IMR-90 (cell line): ENCODE measurements around the gene CCDC90B. TPM values are rescaled to one million over a fixed set of nuclear protein-coding genes. Genes with fewer than 3 reads are reported as not detected.

Experiments
- ATAC-seq: fragments of 200-7000 bp; cut with Tn5 transposase; 2 replicates; pipeline ENCODE4 v1.9.1; 2020; ENCODE audit warnings: low read depth, mild to moderate bottlenecking, moderate library complexity
- BruUV-seq: library from RNA; stranded (reverse); fragments of 400-500 nt; replicated peaks from 2 replicates; lab custom pipeline; 2021; lab: Mats Ljungman, UMichigan
- CTCF ChIA-PET: fragments of 300-600 bp; formaldehyde crosslinking; extraction: SDS; loops from one replicate; lab custom pipeline; 2021; ENCODE audit warnings: antibody characterized with exemption; lab: Yijun Ruan, JAX
- POLR2A ChIA-PET: fragments of 300-600 bp; sonication (Branson Sonifier 250); formaldehyde crosslinking; loops from one replicate; lab custom pipeline; 2022; ENCODE audit warnings: antibody characterized with exemption; ENCODE audit not compliant: unreplicated experiment; lab: Charles Lee
- DNase-seq: peaks from one replicate; pipeline ENCODE4 v3.0.0; 2013
- H2AFZ ChIP-seq: replicated peaks from 2 replicates; pipeline ENCODE3; 2013; ENCODE audit warnings: low read length, mild to moderate bottlenecking; ENCODE audit not compliant: poor library complexity
- H2AK5ac ChIP-seq: 2 replicates; pipeline ENCODE4 v1.6.1; 2013; ENCODE audit warnings: low read depth, low read length, inconsistent platforms
- H2AK9ac ChIP-seq: replicated peaks from 2 replicates; pipeline ENCODE3; 2013; ENCODE audit warnings: mild to moderate bottlenecking, low read depth, low read length, moderate library complexity; ENCODE audit not compliant: poor library complexity
- H2BK120ac ChIP-seq: 2 replicates; pipeline ENCODE4 v1.6.1; 2013; ENCODE audit warnings: low read depth, low read length, inconsistent platforms
- H2BK15ac ChIP-seq: 3 replicates; pipeline ENCODE4 v1.6.1; 2013; ENCODE audit warnings: low read depth, low read length, inconsistent platforms
- H2BK20ac ChIP-seq: 2 replicates; pipeline ENCODE4 v1.6.1; 2013; ENCODE audit warnings: low read depth, mild to moderate bottlenecking, inconsistent platforms, low read length, moderate library complexity
- H2BK5ac ChIP-seq: 2 replicates; pipeline ENCODE4 v1.6.1; 2013; ENCODE audit warnings: mild to moderate bottlenecking, low read depth, low read length, inconsistent platforms; ENCODE audit not compliant: poor library complexity, severe bottlenecking
- H3K14ac ChIP-seq: replicated peaks from 2 replicates; pipeline ENCODE4 v1.6.1; 2013; ENCODE audit warnings: low read depth, low read length, inconsistent platforms
- H3K18ac ChIP-seq: 2 replicates; pipeline ENCODE4 v1.6.1; 2013; ENCODE audit warnings: low read depth, low read length, control low read depth
- H3K23ac ChIP-seq: 2 replicates; pipeline ENCODE4 v1.6.1; 2013; ENCODE audit warnings: low read depth, low read length, inconsistent platforms
- H3K27ac ChIP-seq: 2 replicates; pipeline ENCODE4 v1.5.1; 2013; ENCODE audit warnings: mild to moderate bottlenecking, control low read depth, low read length; ENCODE audit not compliant: insufficient read depth
- H3K27me3 ChIP-seq: 2 replicates; pipeline ENCODE4 v1.6.1; 2013; ENCODE audit warnings: low read length; ENCODE audit not compliant: control insufficient read depth, insufficient read depth
- H3K36me3 ChIP-seq: 2 replicates; pipeline ENCODE4 v1.6.1; 2013; ENCODE audit warnings: low read length, mixed read lengths; ENCODE audit not compliant: control insufficient read depth, insufficient read depth
- H3K4ac ChIP-seq: 2 replicates; pipeline ENCODE4 v1.6.1; 2013; ENCODE audit warnings: low read depth, low read length, inconsistent platforms
- H3K4me1 ChIP-seq: 2 replicates; pipeline ENCODE4 v1.6.1; 2013; ENCODE audit warnings: low read length, mixed read lengths; ENCODE audit not compliant: control insufficient read depth, insufficient read depth
- H3K4me2 ChIP-seq: 2 replicates; pipeline ENCODE4 v1.6.1; 2013; ENCODE audit warnings: low read depth, mild to moderate bottlenecking, control low read depth, low read length, moderate library complexity
- H3K4me3 ChIP-seq: 2 replicates; pipeline ENCODE4 v1.5.1; 2013; ENCODE audit warnings: low read depth, mild to moderate bottlenecking, control low read depth, low read length, moderate library complexity; ENCODE audit not compliant: insufficient read depth
- H3K56ac ChIP-seq: 2 replicates; pipeline ENCODE4 v1.6.1; 2013; ENCODE audit warnings: low read length, inconsistent platforms; ENCODE audit not compliant: insufficient read depth; ENCODE audit errors: extremely low read depth
- H3K79me1 ChIP-seq, 2 experiments: 2 replicates each; pipeline ENCODE4 v1.6.1; 2013; ENCODE audit warnings: low read length in 2 of 2, inconsistent platforms in 1 of 2, low read depth in 1 of 2
- H3K9ac ChIP-seq: 2 replicates; pipeline ENCODE4 v1.6.1; 2013; ENCODE audit warnings: low read depth, low read length, control low read depth
- H3K9me1 ChIP-seq: 2 replicates; pipeline ENCODE4 v1.6.1; 2013; ENCODE audit warnings: low read length, inconsistent platforms; ENCODE audit not compliant: insufficient read depth
- H3K9me3 ChIP-seq: 2 replicates; pipeline ENCODE4 v1.6.1; 2013; ENCODE audit warnings: low read length; ENCODE audit not compliant: control insufficient read depth, insufficient read depth
- H4K20me1 ChIP-seq: 2 replicates; pipeline ENCODE4 v1.6.1; 2013; ENCODE audit warnings: low read length, inconsistent platforms; ENCODE audit not compliant: insufficient read depth
- H4K5ac ChIP-seq: 2 replicates; pipeline ENCODE4 v1.6.1; 2013; ENCODE audit warnings: mild to moderate bottlenecking, low read depth, low read length, control low read depth
- H4K8ac ChIP-seq, 2 experiments: 2 replicates each; pipeline ENCODE4 v1.6.1; 2013; ENCODE audit warnings: low read depth in 2 of 2, low read length in 2 of 2, control low read depth in 1 of 2, inconsistent platforms in 1 of 2
- H4K91ac ChIP-seq: 2 replicates; pipeline ENCODE4 v1.6.1; 2013; ENCODE audit warnings: low read depth, low read length, inconsistent platforms; ENCODE audit not compliant: insufficient read depth
- BHLHE40 ChIP-seq: fragments of 150-350 bp; IDR thresholded peaks from 2 replicates; pipeline ENCODE4 v1.6.1; 2016; ENCODE audit warnings: mild to moderate bottlenecking, low read depth, low read length
- CEBPB ChIP-seq: IDR thresholded peaks from 2 replicates; pipeline ENCODE4 v1.6.1; 2012; ENCODE audit warnings: low read depth, low read length, improper control_type of control experiment
- CHD1 ChIP-seq: IDR thresholded peaks from 2 replicates; pipeline ENCODE4 v1.6.1; 2012; ENCODE audit warnings: low read depth, low read length, improper control_type of control experiment
- FOS ChIP-seq: fragments of 150-350 bp; IDR thresholded peaks from 2 replicates; pipeline ENCODE4 v1.6.1; 2016; ENCODE audit warnings: low read depth, low read length
- MAFK ChIP-seq: IDR thresholded peaks from 2 replicates; pipeline ENCODE4 v1.6.1; 2012; ENCODE audit warnings: low read depth, low read length, improper control_type of control experiment
- MXI1 ChIP-seq: IDR thresholded peaks from 2 replicates; pipeline ENCODE4 v1.6.1; 2012; ENCODE audit warnings: low read depth, mild to moderate bottlenecking, low read length, moderate library complexity, borderline replicate concordance
- NFE2L2 ChIP-seq: fragments of 150-350 bp; IDR thresholded peaks from 2 replicates; pipeline ENCODE4 v1.6.1; 2016; ENCODE audit warnings: low read depth, mild to moderate bottlenecking, low read length
- POLR2A ChIP-seq: IDR thresholded peaks from 2 replicates; pipeline ENCODE4 v1.6.1; 2012; ENCODE audit warnings: mild to moderate bottlenecking, low read depth, low read length
- RAD21 ChIP-seq: IDR thresholded peaks from 2 replicates; pipeline ENCODE4 v1.6.1; 2012; ENCODE audit warnings: low read length, improper control_type of control experiment
- RCOR1 ChIP-seq: IDR thresholded peaks from 2 replicates; pipeline ENCODE4 v1.6.1; 2012; ENCODE audit warnings: mild to moderate bottlenecking, low read length, improper control_type of control experiment; ENCODE audit not compliant: insufficient replicate concordance
- RFX5 ChIP-seq: IDR thresholded peaks from 2 replicates; pipeline ENCODE4 v1.8.0; 2012; ENCODE audit warnings: low read depth, mild to moderate bottlenecking, low read length, moderate library complexity
- SMC3 ChIP-seq: fragments of 150-350 bp; IDR thresholded peaks from 2 replicates; pipeline ENCODE4 v1.6.1; 2016; ENCODE audit warnings: low read depth, mild to moderate bottlenecking, antibody characterized with exemption, low read length, moderate library complexity
- WGBS, 2 experiments: methylation state at CpG; one replicate each; pipeline versions ENCODE4 v1.1.5 to v1.1.7; 2013; ENCODE audit warnings: missing lambda C conversion rate in 2 of 2; ENCODE audit not compliant: insufficient read length in 1 of 2; ENCODE audit errors: extremely low coverage in 2 of 2; 5-methylcytosine and 5-hydroxymethylcytosine counted together
- dilution Hi-C: fragments of 300-500 bp; cut with HindIII; formaldehyde crosslinking; loops from one replicate; pipeline ENCODE4 v1.14.3; 2018; ENCODE audit warnings: low sequenced_read_pairs; ENCODE audit not compliant: unreplicated experiment
- in situ Hi-C: fragments of 300-500 bp; cut with MboI; formaldehyde crosslinking; loops from 3 replicates; pipeline ENCODE4 v1.14.3; 2019; ENCODE audit warnings: low sequenced_read_pairs, inconsistent platforms, mixed read lengths
- intact Hi-C: fragments of 100-400 bp; cut with micrococcal nuclease; formaldehyde crosslinking; loops from 2 replicates; pipeline ENCODE4 v1.10.0; 2022
- polyA plus RNA-seq, 3 experiments: library from polyadenylated mRNA; depleted of rRNA; stranded (reverse); fragments of >200 nt; gene quantifications; 2 replicates each; pipeline ENCODE4 v1.2.3, GENCODE V29; 2012; ENCODE audit warnings: low replicate concordance in 1 of 3
- total RNA-seq: library from RNA; depleted of rRNA; stranded (reverse); fragments of >200 nt; gene quantifications from 2 replicates; pipeline ENCODE4 v1.2.3, GENCODE V29; 2012
- TF ChIP-seq, protein P1 (sequence below): fragments of 150-350 bp; IDR thresholded peaks from 2 replicates; pipeline ENCODE4 v1.6.1; 2017; ENCODE audit warnings: mild to moderate bottlenecking, antibody characterized with exemption, low read length, low read depth
- TF ChIP-seq, protein P2 (sequence below): conservative IDR thresholded peaks from 2 replicates; pipeline ENCODE4 v1.5.1; 2012; ENCODE audit warnings: mild to moderate bottlenecking, low read depth, low read length, improper control_type of control experiment
- TF ChIP-seq, protein P3 (sequence below): fragments of 150-350 bp; IDR thresholded peaks from 2 replicates; pipeline ENCODE4 v1.6.1; 2016; ENCODE audit warnings: low read depth, mild to moderate bottlenecking, low read length, moderate library complexity, borderline replicate concordance

Gene CCDC90B
- total and polyA plus RNA-seq, 2 of the 4 experiments (the other 2 are of a cell fraction), result 35.8 to 43.7 TPM

DNA sequence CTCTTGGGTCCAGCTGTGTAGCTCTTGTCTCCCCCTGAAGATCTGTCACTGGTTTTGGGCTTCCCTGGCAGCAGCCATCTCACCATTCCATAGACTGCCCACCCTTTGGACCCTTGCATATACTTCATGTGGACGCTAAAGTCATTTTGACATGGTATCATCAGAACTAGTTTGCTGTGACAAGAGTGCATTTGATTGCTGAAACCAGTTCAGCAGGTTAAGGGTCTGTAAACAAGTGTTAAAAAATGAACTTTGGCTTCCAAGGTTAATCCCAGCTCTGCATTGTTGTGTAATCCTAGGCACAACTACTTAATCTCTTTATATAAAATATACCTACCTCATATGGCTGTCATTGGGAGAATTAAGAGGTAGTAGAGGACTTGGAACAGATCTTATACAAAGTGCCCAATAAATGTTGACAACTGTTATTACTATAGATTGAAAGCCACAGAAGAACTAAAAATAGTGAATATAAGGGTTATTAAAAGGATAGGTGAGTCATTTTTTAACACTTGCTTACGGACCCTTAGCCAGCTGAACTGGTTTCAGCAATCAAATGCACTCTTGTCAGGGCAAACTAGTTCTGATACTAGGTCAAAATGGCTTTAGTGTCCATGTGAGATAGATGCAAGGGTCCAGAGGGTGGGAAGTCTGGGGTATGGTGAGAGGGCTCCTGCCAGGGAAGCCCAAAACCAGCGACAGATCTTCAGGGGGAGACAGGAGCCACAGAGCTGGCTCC, 29.4 kb downstream of the CCDC90B start:
- peaks cover 0 to 9% of the 10 kb centered on the region in 2 experiments; a peak in 2 of 4 replicates for H3K79me1 ChIP-seq
- H3K9me3 ChIP-seq, result no peaks in the 10 kb centered on the region
- in situ Hi-C loops (no loop called here), dilution Hi-C loops (no loop called here), intact Hi-C loops (no loop called here)
- no peak overlapping the region for H3K4me2 ChIP-seq
- H3K27me3 ChIP-seq, result no peaks in the 10 kb centered on the region
- 0 out of 2 replicates have a peak, but pooled peaks cover 4% of the 10 kb centered on the region for H4K20me1 ChIP-seq
- no peak overlapping the region for H3K56ac ChIP-seq
- no peak overlapping the region for H4K5ac ChIP-seq
- no peak overlapping the region for H2BK15ac ChIP-seq
- no peak overlapping the region for H3K14ac ChIP-seq
- CTCF ChIA-PET, result interaction anchor here (0.6 to 0.9 kb wide), 3 partner anchors 20 to 57 kb away, joined by 3 read pairs; no protein-coding TSS in a partner anchor
- H3K4me1 ChIP-seq, result peaks cover 4% of the 10 kb centered on the region; the same call in 1 of the 2 replicates
- H2BK20ac ChIP-seq, result no peak overlapping the region
- peaks cover 9% of the 10 kb centered on the region for H3K36me3 ChIP-seq
- H2AK9ac ChIP-seq, result no peak overlapping the region
- no peak overlapping the region for H2BK120ac ChIP-seq
- H2AFZ ChIP-seq, result no peak overlapping the region
- H3K4me3 ChIP-seq, result no peak overlapping the region
- WGBS, 2 experiments, result 100% methylated on average over 1 of the region's 3 CpGs; no CpG with 5 or more reads in 1 of the 2 experiments
- DNase-seq (no peak), ATAC-seq (no peak)
- no TSS peak for BruUV-seq
- H2AK5ac ChIP-seq, result no peak overlapping the region; the same call in 1 of the 2 replicates
- H3K4ac ChIP-seq, result no peak overlapping the region
- H3K23ac ChIP-seq, result no peak overlapping the region
- H3K9me1 ChIP-seq, result peaks cover 11% of the 10 kb centered on the region
- POLR2A ChIA-PET, result no interaction called here
- no peak overlapping the region for H3K9ac ChIP-seq
- H2BK5ac ChIP-seq, result no peak overlapping the region
- H4K91ac ChIP-seq, result no peak overlapping the region
- no peak overlapping the region for H3K18ac ChIP-seq
- H4K8ac ChIP-seq, result no peak overlapping the region
- H3K27ac ChIP-seq, result no peak overlapping the region
- TF ChIP-seq CHD1, result no peak
- TF ChIP-seq SMC3, result no peak
- no peak for TF ChIP-seq FOS
- TF ChIP-seq, protein P1, sequence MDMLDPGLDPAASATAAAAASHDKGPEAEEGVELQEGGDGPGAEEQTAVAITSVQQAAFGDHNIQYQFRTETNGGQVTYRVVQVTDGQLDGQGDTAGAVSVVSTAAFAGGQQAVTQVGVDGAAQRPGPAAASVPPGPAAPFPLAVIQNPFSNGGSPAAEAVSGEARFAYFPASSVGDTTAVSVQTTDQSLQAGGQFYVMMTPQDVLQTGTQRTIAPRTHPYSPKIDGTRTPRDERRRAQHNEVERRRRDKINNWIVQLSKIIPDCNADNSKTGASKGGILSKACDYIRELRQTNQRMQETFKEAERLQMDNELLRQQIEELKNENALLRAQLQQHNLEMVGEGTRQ, result no peak
- no peak for TF ChIP-seq RAD21
- no peak for TF ChIP-seq NFE2L2
- TF ChIP-seq, protein P2, sequence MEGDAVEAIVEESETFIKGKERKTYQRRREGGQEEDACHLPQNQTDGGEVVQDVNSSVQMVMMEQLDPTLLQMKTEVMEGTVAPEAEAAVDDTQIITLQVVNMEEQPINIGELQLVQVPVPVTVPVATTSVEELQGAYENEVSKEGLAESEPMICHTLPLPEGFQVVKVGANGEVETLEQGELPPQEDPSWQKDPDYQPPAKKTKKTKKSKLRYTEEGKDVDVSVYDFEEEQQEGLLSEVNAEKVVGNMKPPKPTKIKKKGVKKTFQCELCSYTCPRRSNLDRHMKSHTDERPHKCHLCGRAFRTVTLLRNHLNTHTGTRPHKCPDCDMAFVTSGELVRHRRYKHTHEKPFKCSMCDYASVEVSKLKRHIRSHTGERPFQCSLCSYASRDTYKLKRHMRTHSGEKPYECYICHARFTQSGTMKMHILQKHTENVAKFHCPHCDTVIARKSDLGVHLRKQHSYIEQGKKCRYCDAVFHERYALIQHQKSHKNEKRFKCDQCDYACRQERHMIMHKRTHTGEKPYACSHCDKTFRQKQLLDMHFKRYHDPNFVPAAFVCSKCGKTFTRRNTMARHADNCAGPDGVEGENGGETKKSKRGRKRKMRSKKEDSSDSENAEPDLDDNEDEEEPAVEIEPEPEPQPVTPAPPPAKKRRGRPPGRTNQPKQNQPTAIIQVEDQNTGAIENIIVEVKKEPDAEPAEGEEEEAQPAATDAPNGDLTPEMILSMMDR, result no peak
- no peak for TF ChIP-seq MAFK
- TF ChIP-seq CEBPB, result no peak
- TF ChIP-seq BHLHE40, result no peak
- TF ChIP-seq POLR2A, result no peak
- TF ChIP-seq MXI1, result no peak
- no peak for TF ChIP-seq RCOR1
- TF ChIP-seq, protein P3, sequence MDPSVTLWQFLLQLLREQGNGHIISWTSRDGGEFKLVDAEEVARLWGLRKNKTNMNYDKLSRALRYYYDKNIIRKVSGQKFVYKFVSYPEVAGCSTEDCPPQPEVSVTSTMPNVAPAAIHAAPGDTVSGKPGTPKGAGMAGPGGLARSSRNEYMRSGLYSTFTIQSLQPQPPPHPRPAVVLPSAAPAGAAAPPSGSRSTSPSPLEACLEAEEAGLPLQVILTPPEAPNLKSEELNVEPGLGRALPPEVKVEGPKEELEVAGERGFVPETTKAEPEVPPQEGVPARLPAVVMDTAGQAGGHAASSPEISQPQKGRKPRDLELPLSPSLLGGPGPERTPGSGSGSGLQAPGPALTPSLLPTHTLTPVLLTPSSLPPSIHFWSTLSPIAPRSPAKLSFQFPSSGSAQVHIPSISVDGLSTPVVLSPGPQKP, result no peak
- no peak for TF ChIP-seq RFX5
